Measurements from ENCODE around the gene SPPL2B. TPM values are rescaled to one million over a fixed set of nuclear protein-coding genes. Genes with fewer than 3 reads are reported as not detected.
A peak's percentile ranks its signal among the peaks of the same experiment; 100 is the strongest.

The SPPL2B gene
- total and polyA plus RNA-seq, 2 experiments from 2014 or later: 23.5 to 51.0 TPM

DNA sequence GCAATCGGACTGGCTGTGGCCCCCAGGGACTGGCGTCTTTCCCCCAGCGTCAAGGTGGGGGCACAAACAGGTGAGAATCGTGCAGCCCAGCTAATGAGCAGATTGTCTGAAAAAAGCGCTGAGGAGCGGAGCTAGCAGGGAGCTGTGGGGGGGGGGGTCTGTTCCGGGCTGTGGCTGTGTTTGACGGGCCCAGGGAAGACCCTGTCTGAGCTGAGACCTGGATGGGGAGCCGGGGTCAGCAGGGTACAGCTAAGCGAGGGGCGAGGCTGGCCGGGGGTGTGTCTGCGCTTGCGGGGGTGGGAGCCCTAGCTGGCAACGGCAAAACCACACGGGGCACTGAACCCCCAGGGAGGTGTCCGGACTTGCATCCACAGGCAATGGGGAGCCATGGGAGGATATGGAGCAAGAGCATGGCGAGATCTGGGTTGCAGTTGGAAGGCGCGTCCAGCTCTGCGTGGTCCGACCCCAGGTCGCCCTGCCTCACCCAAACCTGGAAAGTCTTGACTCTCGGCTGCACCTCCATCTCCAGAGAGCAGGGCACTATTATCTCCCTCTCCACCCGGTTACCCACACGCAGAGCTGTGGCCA lies 25.2 kb upstream of the SPPL2B start:
- H3K27me3 ChIP-seq (ENCODE audit: insufficient read depth): peaks cover 26% of the 10 kb centered on the region
- Mint-ChIP-seq H3K27me3 (ENCODE audit: insufficient read depth, low read depth, poor library complexity) (peaks cover 39% of the 10 kb centered on the region), H3K4me1 (peaks cover 5% of the 10 kb centered on the region), H3K27ac (no peak overlapping the region), H3K36me3 (ENCODE audit: low read depth) (no peaks in the 10 kb centered on the region), H3K4me3 (no peak overlapping the region), H3K9me3 (no peaks in the 10 kb centered on the region; the same call in 2 of the 3 replicates)
- H3K4me2 ChIP-seq: peak overlapping the region; percentile 72; the same call in 1 of the 2 replicates
- no peaks in the 10 kb centered on the region for H3K79me2 ChIP-seq (replicated peaks; ENCODE audit: insufficient read depth)
- peak overlapping the region; percentile 90 for H2AFZ ChIP-seq
- TF ChIP-seq STAT1 (IDR thresholded peaks at IDR 0.05; ENCODE audit: unreplicated experiment): no peak
- TF ChIP-seq EZH2 (IDR thresholded peaks at IDR 0.05; ENCODE audit: low read depth, unreplicated experiment): no peak
- TF ChIP-seq, protein P1, sequence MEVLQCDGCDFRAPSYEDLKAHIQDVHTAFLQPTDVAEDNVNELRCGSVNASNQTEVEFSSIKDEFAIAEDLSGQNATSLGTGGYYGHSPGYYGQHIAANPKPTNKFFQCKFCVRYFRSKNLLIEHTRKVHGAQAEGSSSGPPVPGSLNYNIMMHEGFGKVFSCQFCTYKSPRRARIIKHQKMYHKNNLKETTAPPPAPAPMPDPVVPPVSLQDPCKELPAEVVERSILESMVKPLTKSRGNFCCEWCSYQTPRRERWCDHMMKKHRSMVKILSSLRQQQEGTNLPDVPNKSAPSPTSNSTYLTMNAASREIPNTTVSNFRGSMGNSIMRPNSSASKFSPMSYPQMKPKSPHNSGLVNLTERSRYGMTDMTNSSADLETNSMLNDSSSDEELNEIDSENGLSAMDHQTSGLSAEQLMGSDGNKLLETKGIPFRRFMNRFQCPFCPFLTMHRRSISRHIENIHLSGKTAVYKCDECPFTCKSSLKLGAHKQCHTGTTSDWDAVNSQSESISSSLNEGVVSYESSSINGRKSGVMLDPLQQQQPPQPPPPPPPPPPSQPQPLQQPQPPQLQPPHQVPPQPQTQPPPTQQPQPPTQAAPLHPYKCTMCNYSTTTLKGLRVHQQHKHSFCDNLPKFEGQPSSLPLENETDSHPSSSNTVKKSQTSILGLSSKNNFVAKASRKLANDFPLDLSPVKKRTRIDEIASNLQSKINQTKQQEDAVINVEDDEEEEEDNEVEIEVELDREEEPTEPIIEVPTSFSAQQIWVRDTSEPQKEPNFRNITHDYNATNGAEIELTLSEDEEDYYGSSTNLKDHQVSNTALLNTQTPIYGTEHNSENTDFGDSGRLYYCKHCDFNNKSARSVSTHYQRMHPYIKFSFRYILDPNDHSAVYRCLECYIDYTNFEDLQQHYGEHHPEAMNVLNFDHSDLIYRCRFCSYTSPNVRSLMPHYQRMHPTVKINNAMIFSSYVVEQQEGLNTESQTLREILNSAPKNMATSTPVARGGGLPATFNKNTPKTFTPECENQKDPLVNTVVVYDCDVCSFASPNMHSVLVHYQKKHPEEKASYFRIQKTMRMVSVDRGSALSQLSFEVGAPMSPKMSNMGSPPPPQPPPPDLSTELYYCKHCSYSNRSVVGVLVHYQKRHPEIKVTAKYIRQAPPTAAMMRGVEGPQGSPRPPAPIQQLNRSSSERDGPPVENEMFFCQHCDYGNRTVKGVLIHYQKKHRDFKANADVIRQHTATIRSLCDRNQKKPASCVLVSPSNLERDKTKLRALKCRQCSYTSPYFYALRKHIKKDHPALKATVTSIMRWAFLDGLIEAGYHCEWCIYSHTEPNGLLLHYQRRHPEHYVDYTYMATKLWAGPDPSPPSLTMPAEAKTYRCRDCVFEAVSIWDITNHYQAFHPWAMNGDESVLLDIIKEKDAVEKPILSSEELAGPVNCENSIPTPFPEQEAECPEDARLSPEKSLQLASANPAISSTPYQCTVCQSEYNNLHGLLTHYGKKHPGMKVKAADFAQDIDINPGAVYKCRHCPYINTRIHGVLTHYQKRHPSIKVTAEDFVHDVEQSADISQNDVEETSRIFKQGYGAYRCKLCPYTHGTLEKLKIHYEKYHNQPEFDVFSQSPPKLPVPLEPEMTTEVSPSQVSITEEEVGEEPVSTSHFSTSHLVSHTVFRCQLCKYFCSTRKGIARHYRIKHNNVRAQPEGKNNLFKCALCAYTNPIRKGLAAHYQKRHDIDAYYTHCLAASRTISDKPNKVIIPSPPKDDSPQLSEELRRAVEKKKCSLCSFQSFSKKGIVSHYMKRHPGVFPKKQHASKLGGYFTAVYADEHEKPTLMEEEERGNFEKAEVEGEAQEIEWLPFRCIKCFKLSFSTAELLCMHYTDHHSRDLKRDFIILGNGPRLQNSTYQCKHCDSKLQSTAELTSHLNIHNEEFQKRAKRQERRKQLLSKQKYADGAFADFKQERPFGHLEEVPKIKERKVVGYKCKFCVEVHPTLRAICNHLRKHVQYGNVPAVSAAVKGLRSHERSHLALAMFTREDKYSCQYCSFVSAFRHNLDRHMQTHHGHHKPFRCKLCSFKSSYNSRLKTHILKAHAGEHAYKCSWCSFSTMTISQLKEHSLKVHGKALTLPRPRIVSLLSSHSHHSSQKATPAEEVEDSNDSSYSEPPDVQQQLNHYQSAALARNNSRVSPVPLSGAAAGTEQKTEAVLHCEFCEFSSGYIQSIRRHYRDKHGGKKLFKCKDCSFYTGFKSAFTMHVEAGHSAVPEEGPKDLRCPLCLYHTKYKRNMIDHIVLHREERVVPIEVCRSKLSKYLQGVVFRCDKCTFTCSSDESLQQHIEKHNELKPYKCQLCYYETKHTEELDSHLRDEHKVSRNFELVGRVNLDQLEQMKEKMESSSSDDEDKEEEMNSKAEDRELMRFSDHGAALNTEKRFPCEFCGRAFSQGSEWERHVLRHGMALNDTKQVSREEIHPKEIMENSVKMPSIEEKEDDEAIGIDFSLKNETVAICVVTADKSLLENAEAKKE (CRISPR knock-in tag; IDR thresholded peaks at IDR 0.05): no peak
- no peak for TF ChIP-seq ZNF114 (CRISPR knock-in tag; IDR thresholded peaks at IDR 0.05)
- no peak for TF ChIP-seq JUNB (IDR thresholded peaks at IDR 0.05; ENCODE audit: unreplicated experiment)
- TF ChIP-seq, protein P2, sequence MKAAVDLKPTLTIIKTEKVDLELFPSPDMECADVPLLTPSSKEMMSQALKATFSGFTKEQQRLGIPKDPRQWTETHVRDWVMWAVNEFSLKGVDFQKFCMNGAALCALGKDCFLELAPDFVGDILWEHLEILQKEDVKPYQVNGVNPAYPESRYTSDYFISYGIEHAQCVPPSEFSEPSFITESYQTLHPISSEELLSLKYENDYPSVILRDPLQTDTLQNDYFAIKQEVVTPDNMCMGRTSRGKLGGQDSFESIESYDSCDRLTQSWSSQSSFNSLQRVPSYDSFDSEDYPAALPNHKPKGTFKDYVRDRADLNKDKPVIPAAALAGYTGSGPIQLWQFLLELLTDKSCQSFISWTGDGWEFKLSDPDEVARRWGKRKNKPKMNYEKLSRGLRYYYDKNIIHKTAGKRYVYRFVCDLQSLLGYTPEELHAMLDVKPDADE (IDR thresholded peaks at IDR 0.05): no peak
- H4K20me1 ChIP-seq (replicated peaks; ENCODE audit: insufficient read depth): no peaks in the 10 kb centered on the region
- no peak overlapping the region for H3K27ac ChIP-seq (ENCODE audit: low read depth)
- H3K4me3 ChIP-seq: peak overlapping the region; percentile 44; the same call in 1 of the 2 replicates
- H3K9me2 ChIP-seq (ENCODE audit: insufficient read depth): no peaks in the 10 kb centered on the region
- ATAC-seq (no peak), DNase-seq (ENCODE audit: low spot score) (no peak)
- no peaks in the 10 kb centered on the region for H3K36me3 ChIP-seq (ENCODE audit: insufficient read depth)
- H3K4me1 ChIP-seq (ENCODE audit: insufficient read depth): peaks cover 5% of the 10 kb centered on the region; the same call in 1 of the 2 replicates
- H3F3A ChIP-seq (replicated peaks; ENCODE audit: low read depth): no peaks in the 10 kb centered on the region
